Measurements from ENCODE around the gene LRRC3B.

Gene LRRC3B

DNA sequence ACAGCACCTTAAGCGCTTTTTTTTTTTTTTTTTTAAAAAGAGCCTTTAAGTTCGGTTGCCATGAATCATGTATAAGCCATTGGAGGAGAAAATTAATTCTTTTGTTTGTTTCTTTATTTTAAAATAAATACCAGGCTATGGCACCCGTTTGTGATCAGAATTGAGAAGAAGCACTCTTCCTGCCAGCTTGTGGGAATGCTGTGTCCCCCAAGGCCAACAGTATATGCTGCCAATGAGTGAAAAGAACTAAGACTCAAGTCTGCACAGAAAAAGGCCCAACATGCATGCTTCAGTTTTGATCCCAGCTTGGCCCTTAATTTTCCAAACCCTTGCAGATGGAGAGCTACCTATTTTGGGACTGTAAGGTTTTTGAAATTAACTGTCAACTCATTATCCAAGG is 90.5 kb downstream of the LRRC3B start:
- no peak for DNase-seq

DNA sequence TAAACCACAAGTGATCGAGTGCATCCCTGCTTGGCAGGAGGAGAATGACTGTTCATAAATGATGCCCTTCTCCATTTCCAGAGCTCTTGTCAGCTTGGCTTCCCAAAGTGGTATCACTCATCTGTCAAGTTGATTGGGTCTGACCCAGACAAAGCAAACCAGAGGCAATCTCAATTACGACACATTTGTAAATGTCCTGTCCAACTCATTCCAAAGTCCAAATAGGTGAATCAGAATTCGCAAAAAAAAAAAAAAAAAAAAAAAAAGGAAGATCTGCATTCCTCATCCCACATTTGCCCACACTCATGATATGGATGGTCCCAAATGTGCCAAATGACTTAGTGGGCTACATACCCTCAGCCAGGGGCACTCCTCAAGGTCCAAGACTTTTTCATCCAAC is 91.9 kb downstream of the LRRC3B start:
- DNase-seq: no peak

DNA sequence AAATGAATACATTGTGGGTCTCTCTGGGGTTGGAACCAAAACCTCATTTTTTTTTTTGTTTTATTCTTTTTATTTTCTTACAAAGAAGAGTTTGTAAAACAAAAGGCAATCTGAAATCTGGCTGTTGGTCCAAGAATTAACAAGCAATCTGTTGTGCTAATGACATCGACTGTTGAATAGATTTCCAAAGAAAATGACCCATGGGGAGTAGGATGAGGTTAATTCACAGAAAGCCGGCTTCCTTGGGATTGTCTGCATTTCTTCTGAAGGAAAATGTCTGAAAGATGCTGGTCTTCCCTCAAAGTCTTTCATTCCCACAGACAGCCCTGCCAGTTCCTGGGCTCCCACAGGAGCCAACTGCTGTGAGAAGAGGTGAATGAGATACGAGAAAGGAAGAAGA is 92.9 kb downstream of the LRRC3B start:
- no peak for DNase-seq

DNA sequence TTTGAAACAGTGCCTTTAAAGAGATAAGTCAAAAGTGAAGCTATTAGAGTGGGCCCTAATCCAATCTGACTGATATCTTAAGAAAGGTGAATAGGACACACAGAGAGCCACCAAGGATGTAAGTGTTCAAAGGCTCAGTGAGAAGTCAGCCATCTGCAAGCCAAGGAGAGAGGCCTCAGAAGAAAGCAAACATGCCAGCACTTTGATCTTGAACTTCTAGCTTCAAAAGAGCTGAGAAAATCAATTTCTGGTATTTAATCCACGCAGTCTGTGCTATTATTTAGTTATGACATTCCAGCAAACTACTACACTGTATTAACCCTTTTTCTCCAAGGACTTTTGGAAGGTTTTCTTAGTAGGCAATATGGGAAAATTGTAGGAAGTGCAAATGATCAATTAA is 95.7 kb downstream of the LRRC3B start:
- DNase-seq: no peak

DNA sequence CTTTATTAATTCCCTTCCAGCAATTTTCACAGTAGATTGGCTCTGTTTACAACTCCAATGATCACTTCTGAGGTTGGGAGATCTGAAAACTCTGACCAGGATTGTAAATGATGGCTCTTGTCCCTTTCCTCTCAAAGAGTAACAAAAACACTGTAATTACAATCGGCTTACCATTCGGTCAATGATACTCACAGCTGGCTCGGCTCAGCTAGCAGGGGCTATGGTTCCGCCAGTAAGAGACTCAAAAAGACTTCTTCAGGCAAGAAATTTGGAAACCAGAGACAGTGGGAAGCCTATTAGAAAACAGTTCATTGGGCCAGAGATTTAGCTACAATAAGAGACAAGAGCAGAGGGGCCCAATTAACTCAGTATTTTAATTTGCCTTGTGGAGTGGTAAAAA is 96.6 kb downstream of the LRRC3B start:
- DNase-seq: no peak

DNA sequence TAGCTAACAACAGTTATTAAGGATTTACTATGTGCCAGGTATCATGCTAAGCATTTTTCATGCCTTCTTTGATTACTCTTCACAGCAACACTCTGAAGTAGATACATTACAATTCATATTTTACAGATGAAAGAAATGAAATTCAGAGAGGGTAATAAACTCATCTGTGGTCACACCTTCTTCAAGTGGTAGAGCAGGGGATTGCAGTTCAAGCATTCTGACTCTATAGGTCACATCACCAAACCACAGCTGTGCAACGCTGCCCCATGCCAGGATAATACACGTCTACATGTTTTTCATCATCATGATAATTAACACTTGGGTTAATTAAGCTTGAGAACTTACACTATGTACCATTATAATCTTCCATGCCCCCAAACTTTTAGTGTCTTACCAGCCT is 98.5 kb downstream of the LRRC3B start:
- no peak for DNase-seq

DNA sequence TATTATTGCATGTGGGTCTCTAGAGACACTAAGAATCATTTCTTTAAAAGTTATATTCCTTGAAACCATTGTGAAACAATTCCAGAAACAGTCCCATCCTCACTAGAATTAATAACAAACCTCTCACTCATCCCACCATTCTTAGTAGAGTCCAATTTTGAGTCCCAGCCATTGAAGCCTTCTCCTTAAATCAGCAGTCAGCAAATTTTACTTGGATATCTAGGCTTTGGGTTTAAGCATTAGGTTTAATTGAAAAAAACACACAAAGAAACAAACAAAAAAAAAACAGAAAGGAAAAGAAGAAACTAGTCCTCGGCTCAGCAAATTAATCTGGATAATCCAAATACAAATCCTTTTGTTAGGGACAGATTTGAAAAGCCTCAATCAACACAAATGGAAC is 109.3 kb downstream of the LRRC3B start:
- no peak for DNase-seq

DNA sequence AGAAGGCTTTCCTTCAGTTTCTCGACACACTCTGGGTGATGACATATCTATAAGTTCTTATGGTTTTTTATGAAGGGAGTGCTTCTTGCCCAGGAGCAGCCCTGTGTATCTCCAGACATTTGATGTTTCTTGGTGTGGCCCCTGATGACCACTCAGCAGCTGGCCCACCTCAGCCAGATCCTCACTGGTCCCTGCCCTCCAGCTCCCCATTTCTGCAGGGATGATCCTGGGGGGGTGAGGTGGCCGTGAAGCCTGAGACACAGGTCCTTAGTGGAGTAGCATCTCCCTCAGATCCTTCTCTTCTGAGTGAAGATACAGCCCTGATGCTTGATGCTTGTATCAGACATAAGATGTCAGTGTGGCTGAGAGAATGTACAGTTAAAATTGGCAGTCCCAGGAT is 127.7 kb downstream of the LRRC3B start:
- DNase-seq: no peak

DNA sequence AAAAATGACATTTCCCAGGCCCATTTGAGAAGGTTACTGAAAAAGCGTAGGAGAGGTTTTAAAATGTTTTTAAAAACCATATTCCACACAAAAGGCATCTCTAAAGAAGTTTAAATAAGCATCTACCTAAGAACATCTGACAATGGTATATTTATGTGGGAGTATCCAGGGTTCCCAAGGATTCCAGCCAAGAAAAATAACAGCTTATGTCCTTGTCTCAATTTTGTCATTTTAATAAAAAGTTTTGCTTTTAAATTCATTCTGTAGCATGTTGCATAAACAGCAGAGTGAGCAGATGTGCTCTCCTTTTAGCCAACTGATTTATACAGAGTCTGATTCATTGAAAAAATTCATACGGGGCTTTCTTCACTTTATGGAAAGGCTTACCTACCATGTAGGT is 129.9 kb downstream of the LRRC3B start:
- no peak for DNase-seq

DNA sequence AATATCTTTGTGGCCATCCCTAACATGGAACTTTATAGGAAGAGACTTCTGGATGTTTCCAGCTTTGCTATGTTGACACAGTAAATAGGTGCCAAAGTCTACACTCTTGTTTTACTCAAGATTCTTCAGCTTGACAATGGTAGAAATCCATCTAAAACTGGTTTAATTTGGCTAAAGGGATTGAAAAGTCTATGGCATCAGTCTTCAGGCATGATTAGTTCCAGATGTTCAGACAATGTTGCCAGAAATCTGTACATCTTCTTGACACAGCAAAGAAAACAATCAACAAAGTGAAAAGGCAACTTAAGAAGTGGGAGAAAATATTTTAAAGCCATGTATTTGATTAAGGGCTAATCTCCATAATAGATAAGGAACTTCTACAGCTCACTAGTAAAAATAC is 130.5 kb downstream of the LRRC3B start:
- no peak for DNase-seq

DNA sequence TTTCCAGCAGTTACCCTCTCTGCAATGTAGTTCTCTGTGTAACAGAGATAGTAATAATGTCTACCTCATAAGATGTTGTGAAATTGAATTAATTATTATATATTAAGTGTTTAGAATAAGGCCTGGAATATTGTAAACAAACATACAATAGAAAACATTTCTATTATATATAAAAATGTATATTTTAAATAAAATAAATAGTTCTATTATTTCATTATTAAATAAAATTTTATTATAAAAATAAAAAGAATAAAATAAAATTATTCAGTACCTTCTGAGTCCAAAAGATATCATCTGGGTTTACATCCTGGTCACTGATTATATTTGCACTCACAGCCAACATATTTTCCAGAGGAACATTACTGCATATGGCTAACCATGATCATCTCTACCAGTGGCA is 135.4 kb downstream of the LRRC3B start:
- no peak for DNase-seq

Data from stimulated activated CD4-positive, alpha-beta T cell treated with anti-CD3 and anti-CD28 coated beads, Interleukin-15, amount 100 ng/mL, for 24 hours (primary cell).